ENCODE measurements around the gene RASGRP1.

The RASGRP1 gene

DNA sequence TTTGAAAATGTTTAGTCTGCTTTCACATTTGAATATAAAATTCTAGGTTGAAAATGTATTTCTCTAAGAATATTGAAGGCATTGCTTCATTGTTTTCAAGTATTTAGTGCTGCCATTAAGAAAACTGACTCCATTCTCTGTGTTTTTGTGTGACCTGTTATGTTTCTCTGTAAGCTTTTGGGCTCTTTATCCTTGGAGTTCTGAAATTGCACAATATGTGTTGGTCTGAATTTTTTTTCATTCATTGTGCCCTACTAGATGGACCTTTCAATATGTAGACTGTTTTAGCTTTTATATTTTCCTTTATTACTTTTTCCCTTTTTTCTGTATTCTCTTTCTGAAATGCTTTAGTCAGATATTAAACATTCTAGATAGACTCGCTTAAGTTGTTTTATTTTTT, 88.5 kb downstream of the RASGRP1 start:
- no peak for TF ChIP-seq GLIS3 (CRISPR knock-in tag; IDR thresholded peaks at IDR 0.05)
- TF ChIP-seq ZFP30 (CRISPR knock-in tag; IDR thresholded peaks at IDR 0.05): no peak
- TF ChIP-seq, protein P1, sequence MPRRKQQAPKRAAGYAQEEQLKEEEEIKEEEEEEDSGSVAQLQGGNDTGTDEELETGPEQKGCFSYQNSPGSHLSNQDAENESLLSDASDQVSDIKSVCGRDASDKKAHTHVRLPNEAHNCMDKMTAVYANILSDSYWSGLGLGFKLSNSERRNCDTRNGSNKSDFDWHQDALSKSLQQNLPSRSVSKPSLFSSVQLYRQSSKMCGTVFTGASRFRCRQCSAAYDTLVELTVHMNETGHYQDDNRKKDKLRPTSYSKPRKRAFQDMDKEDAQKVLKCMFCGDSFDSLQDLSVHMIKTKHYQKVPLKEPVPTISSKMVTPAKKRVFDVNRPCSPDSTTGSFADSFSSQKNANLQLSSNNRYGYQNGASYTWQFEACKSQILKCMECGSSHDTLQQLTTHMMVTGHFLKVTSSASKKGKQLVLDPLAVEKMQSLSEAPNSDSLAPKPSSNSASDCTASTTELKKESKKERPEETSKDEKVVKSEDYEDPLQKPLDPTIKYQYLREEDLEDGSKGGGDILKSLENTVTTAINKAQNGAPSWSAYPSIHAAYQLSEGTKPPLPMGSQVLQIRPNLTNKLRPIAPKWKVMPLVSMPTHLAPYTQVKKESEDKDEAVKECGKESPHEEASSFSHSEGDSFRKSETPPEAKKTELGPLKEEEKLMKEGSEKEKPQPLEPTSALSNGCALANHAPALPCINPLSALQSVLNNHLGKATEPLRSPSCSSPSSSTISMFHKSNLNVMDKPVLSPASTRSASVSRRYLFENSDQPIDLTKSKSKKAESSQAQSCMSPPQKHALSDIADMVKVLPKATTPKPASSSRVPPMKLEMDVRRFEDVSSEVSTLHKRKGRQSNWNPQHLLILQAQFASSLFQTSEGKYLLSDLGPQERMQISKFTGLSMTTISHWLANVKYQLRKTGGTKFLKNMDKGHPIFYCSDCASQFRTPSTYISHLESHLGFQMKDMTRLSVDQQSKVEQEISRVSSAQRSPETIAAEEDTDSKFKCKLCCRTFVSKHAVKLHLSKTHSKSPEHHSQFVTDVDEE (CRISPR knock-in tag; IDR thresholded peaks at IDR 0.05): no peak
- TF ChIP-seq CSDC2 (CRISPR knock-in tag; IDR thresholded peaks at IDR 0.05): no peak
- no peak for TF ChIP-seq ARNTL (CRISPR knock-in tag; IDR thresholded peaks at IDR 0.05; ENCODE audit: borderline replicate concordance, low read depth)
- no peak for TF ChIP-seq ZNF565 (CRISPR knock-in tag; conservative IDR thresholded peaks at IDR 0.05; ENCODE audit: low read depth)
- no peak for TF ChIP-seq SNAI2 (CRISPR knock-in tag; IDR thresholded peaks at IDR 0.05)
- TF ChIP-seq TCF4 (CRISPR knock-in tag; IDR thresholded peaks at IDR 0.05; ENCODE audit: borderline replicate concordance): no peak
- TF ChIP-seq RARB (CRISPR knock-in tag; IDR thresholded peaks at IDR 0.05): no peak
- TF ChIP-seq TOX (CRISPR knock-in tag; IDR thresholded peaks at IDR 0.05; ENCODE audit: borderline replicate concordance): no peak
- no peak for TF ChIP-seq ESRRG (CRISPR knock-in tag; IDR thresholded peaks at IDR 0.05)
- TF ChIP-seq ZNF8 (CRISPR knock-in tag; IDR thresholded peaks at IDR 0.05): no peak
- TF ChIP-seq, protein P2, sequence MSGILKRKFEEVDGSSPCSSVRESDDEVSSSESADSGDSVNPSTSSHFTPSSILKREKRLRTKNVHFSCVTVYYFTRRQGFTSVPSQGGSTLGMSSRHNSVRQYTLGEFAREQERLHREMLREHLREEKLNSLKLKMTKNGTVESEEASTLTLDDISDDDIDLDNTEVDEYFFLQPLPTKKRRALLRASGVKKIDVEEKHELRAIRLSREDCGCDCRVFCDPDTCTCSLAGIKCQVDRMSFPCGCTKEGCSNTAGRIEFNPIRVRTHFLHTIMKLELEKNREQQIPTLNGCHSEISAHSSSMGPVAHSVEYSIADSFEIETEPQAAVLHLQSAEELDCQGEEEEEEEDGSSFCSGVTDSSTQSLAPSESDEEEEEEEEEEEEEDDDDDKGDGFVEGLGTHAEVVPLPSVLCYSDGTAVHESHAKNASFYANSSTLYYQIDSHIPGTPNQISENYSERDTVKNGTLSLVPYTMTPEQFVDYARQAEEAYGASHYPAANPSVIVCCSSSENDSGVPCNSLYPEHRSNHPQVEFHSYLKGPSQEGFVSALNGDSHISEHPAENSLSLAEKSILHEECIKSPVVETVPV (CRISPR knock-in tag; IDR thresholded peaks at IDR 0.05): no peak
- no peak for TF ChIP-seq ZNF70 (CRISPR knock-in tag; IDR thresholded peaks at IDR 0.05)
- TF ChIP-seq, protein P3, sequence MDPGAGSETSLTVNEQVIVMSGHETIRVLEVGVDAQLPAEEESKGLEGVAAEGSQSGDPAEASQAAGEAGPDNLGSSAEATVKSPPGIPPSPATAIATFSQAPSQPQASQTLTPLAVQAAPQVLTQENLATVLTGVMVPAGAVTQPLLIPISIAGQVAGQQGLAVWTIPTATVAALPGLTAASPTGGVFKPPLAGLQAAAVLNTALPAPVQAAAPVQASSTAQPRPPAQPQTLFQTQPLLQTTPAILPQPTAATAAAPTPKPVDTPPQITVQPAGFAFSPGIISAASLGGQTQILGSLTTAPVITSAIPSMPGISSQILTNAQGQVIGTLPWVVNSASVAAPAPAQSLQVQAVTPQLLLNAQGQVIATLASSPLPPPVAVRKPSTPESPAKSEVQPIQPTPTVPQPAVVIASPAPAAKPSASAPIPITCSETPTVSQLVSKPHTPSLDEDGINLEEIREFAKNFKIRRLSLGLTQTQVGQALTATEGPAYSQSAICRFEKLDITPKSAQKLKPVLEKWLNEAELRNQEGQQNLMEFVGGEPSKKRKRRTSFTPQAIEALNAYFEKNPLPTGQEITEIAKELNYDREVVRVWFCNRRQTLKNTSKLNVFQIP (CRISPR knock-in tag; IDR thresholded peaks at IDR 0.05; ENCODE audit: borderline replicate concordance, low read depth): no peak
- no peak for TF ChIP-seq BACH2 (CRISPR knock-in tag; IDR thresholded peaks at IDR 0.05; ENCODE audit: borderline replicate concordance)
- TF ChIP-seq ZC3H10 (CRISPR knock-in tag; IDR thresholded peaks at IDR 0.05): no peak
- TF ChIP-seq, protein P4, sequence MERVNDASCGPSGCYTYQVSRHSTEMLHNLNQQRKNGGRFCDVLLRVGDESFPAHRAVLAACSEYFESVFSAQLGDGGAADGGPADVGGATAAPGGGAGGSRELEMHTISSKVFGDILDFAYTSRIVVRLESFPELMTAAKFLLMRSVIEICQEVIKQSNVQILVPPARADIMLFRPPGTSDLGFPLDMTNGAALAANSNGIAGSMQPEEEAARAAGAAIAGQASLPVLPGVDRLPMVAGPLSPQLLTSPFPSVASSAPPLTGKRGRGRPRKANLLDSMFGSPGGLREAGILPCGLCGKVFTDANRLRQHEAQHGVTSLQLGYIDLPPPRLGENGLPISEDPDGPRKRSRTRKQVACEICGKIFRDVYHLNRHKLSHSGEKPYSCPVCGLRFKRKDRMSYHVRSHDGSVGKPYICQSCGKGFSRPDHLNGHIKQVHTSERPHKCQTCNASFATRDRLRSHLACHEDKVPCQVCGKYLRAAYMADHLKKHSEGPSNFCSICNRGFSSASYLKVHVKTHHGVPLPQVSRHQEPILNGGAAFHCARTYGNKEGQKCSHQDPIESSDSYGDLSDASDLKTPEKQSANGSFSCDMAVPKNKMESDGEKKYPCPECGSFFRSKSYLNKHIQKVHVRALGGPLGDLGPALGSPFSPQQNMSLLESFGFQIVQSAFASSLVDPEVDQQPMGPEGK (CRISPR knock-in tag; IDR thresholded peaks at IDR 0.05; ENCODE audit: borderline replicate concordance): no peak
- ATAC-seq: no peak

DNA sequence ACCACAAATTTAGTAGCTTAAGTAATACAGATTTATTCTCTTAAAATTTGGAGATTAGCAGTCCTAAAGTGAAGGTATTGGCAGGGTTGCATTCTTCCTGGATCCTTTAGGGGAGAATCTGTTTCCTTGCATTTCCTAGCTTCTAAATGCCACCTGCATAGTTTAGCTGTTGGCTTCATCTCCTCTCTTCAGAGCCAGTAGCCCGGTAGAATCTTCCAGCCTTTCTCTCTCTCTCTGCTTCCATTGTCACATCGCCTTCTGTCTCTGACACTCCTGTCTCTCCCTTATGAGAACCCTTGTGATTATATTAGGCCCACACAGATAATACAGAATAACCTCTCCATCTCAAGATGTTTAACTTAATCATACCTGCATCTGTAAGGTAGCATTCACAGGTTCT, 89.3 kb downstream of the RASGRP1 start:
- no peak for ATAC-seq
- TF ChIP-seq GLIS3 (CRISPR knock-in tag; IDR thresholded peaks at IDR 0.05) (no peak), ZC3H10 (CRISPR knock-in tag; IDR thresholded peaks at IDR 0.05) (no peak), ZNF70 (CRISPR knock-in tag; IDR thresholded peaks at IDR 0.05) (no peak), ESRRG (CRISPR knock-in tag; IDR thresholded peaks at IDR 0.05) (no peak), RARB (CRISPR knock-in tag; IDR thresholded peaks at IDR 0.05) (no peak), ZFP3 (CRISPR knock-in tag; IDR thresholded peaks at IDR 0.05) (no peak), ZNF8 (CRISPR knock-in tag; IDR thresholded peaks at IDR 0.05) (no peak), CSDC2 (CRISPR knock-in tag; IDR thresholded peaks at IDR 0.05) (no peak)
- TF ChIP-seq, protein P1 (CRISPR knock-in tag; IDR thresholded peaks at IDR 0.05): no peak
- TF ChIP-seq, protein P5, sequence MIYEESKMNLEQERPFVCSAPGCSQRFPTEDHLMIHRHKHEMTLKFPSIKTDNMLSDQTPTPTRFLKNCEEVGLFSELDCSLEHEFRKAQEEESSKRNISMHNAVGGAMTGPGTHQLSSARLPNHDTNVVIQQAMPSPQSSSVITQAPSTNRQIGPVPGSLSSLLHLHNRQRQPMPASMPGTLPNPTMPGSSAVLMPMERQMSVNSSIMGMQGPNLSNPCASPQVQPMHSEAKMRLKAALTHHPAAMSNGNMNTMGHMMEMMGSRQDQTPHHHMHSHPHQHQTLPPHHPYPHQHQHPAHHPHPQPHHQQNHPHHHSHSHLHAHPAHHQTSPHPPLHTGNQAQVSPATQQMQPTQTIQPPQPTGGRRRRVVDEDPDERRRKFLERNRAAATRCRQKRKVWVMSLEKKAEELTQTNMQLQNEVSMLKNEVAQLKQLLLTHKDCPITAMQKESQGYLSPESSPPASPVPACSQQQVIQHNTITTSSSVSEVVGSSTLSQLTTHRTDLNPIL (CRISPR knock-in tag; IDR thresholded peaks at IDR 0.05; ENCODE audit: low read depth): no peak

Data from SK-N-SH treated with all-trans-retinoic acid at 6 μM for 48 hours (cell line).